HepG2 (cell line): ENCODE results near the gene VCAM1. TPM values are rescaled to one million over a fixed set of nuclear protein-coding genes. Genes with fewer than 3 reads are reported as not detected.
A peak's percentile ranks its signal among the peaks of the same experiment; 100 is the strongest.

Source experiments
- ATAC-seq: fragments of 200-7000 bp; cut with Tn5 transposase; 3 replicates; pipeline ENCODE4 v1.9.1; 2020; ENCODE audit warnings: mild to moderate bottlenecking, moderate library complexity
- Bru-seq: library from RNA; stranded (reverse); fragments of 400-500 nt; gene quantifications from one replicate; lab custom pipeline; 2021; lab: Mats Ljungman, UMichigan
- BruChase-seq, 2 experiments: library from RNA; stranded (reverse); fragments of 400-500 nt; gene quantifications; one replicate each; lab custom pipeline; 2021; lab: Mats Ljungman, UMichigan
- BruUV-seq: library from RNA; stranded (reverse); fragments of 400-500 nt; replicated peaks from 2 replicates; lab custom pipeline; 2021; lab: Mats Ljungman, UMichigan
- CTCF ChIA-PET: fragments of 300-600 bp; formaldehyde crosslinking; extraction: SDS; loops from one replicate; lab custom pipeline; 2021; ENCODE audit warnings: low total read pairs, inconsistent platforms, low intra/inter-chr PET ratio; lab: Yijun Ruan, JAX
- POLR2A ChIA-PET: fragments of 350-600 bp; sonication (Branson Sonifier 250); formaldehyde crosslinking; loops from one replicate; lab custom pipeline; 2020; ENCODE audit warnings: antibody characterized with exemption, inconsistent platforms; lab: Yijun Ruan, JAX
- DNase-seq: peaks from one replicate; pipeline ENCODE4 v3.0.0-alpha.2; 2015; ENCODE audit warnings: low spot score
- FAIRE-seq: peaks from 3 replicates; lab custom pipeline; 2011; peaks lifted over from hg19 to GRCh38; lab: Jason Lieb, UNC
- H2AFZ ChIP-seq: one replicate; pipeline ENCODE4 v1.6.1; 2011; ENCODE audit warnings: low read length, inconsistent platforms
- H3K27ac ChIP-seq: fragments of 300-600 bp; 3 replicates; pipeline ENCODE4 v1.8.0; 2011; ENCODE audit warnings: mixed run types, mild to moderate bottlenecking, mixed read lengths, low read length, inconsistent platforms; ENCODE audit not compliant: insufficient read depth; ENCODE audit errors: extremely low read length
- H3K27me3 ChIP-seq, 2 experiments: fragments of 200-600 bp in 1 of 2; 2 replicates in 1 of 2; 3 replicates in 1 of 2; pipeline versions ENCODE4 v1.6.0 to v1.8.0; 2011; ENCODE audit warnings: low read length in 2 of 2, mild to moderate bottlenecking in 2 of 2, moderate library complexity in 2 of 2, inconsistent platforms in 1 of 2; ENCODE audit not compliant: insufficient read depth in 2 of 2, control insufficient read depth in 1 of 2
- H3K36me3 ChIP-seq, 2 experiments: fragments of 200-600 bp in 1 of 2; replicated peaks in 1 of 2; 2 replicates in 1 of 2; 3 replicates in 1 of 2; pipeline versions ENCODE4 v1.5.1 to v1.8.0; 2011; ENCODE audit warnings: low read length in 2 of 2, inconsistent platforms in 1 of 2; ENCODE audit not compliant: insufficient read depth in 2 of 2, control insufficient read depth in 1 of 2
- H3K4me1 ChIP-seq: 2 replicates; pipeline ENCODE4 v1.5.1; 2012; ENCODE audit warnings: low read length, inconsistent platforms; ENCODE audit not compliant: insufficient read depth
- H3K4me2 ChIP-seq: 2 replicates; pipeline ENCODE4 v1.6.0; 2011; ENCODE audit warnings: low read depth, low read length, inconsistent platforms
- H3K4me3 ChIP-seq, 3 experiments: fragments of 200-600 bp in 1 of 3; sonication (generic), shearing (Covaris generic) in 1 of 3; replicated peaks in 1 of 3; 2 replicates each; pipeline ENCODE4 v1.5.1; 2011 to 2016; ENCODE audit warnings: low read length in 3 of 3, inconsistent platforms in 2 of 3, low read depth in 2 of 3, mild to moderate bottlenecking in 2 of 3, control low read depth in 1 of 3, mixed read lengths in 1 of 3; ENCODE audit not compliant: insufficient read depth in 1 of 3
- H3K79me2 ChIP-seq: one replicate; pipeline ENCODE4 v1.6.1; 2011; ENCODE audit warnings: low read length, inconsistent platforms; ENCODE audit not compliant: insufficient read depth
- H3K9ac ChIP-seq: 2 replicates; pipeline ENCODE4 v1.6.0; 2011; ENCODE audit warnings: mild to moderate bottlenecking, low read depth, low read length, inconsistent platforms; ENCODE audit not compliant: insufficient read depth
- H3K9me3 ChIP-seq: 2 replicates; pipeline ENCODE4 v1.5.1; 2012; ENCODE audit warnings: mild to moderate bottlenecking, low read length
- H4K20me1 ChIP-seq: 2 replicates; pipeline ENCODE4 v1.6.0; 2011; ENCODE audit warnings: inconsistent platforms, mild to moderate bottlenecking, low read length, moderate library complexity; ENCODE audit not compliant: insufficient read depth
- ZNF652 ChIP-seq: IDR thresholded peaks from 2 replicates; pipeline ENCODE4 v1.6.1; 2016; ENCODE audit warnings: low read depth, borderline replicate concordance
- ZSCAN21 ChIP-seq: sonication (generic); formaldehyde crosslinking; IDR thresholded peaks from 2 replicates; pipeline ENCODE4 v1.8.0; 2022; ENCODE audit warnings: mild to moderate bottlenecking, missing genetic modification reagents, moderate library complexity, borderline replicate concordance
- WGBS: methylation state at CpG from one replicate; pipeline ENCODE4 v1.1.6; 2017; ENCODE audit warnings: low lambda C conversion rate; 5-methylcytosine and 5-hydroxymethylcytosine counted together
- in situ Hi-C: cut with HindIII; loops from 2 replicates; pipeline ENCODE4 v1.10.0; 2017; ENCODE audit warnings: low pct_unique_long_range_greater_than_20kb; ENCODE audit not compliant: extremely low pct_ligation_motif_present
- intact Hi-C: fragments of 100-400 bp; cut with micrococcal nuclease; formaldehyde crosslinking; loops from one replicate; pipeline ENCODE4 v1.10.0; 2022; ENCODE audit not compliant: unreplicated experiment
- long read RNA-seq, 2 experiments: library from RNA in 1 of 2; library from polyadenylated mRNA in 1 of 2; stranded (forward) in 1 of 2; unstranded in 1 of 2; transcript quantifications; one replicate each; pipeline ENCODE4 v2.0.0, GENCODE V29; 2019 to 2022
- polyA minus RNA-seq, 3 experiments: library from RNA; depleted of rRNA, polyadenylated mRNA; stranded (reverse); fragments of >200 nt; gene quantifications; 2 replicates each; pipeline ENCODE4 v1.2.3, GENCODE V29; 2011; ENCODE audit warnings: low replicate concordance in 1 of 3
- polyA plus RNA-seq, 8 experiments: library from polyadenylated mRNA; depleted of rRNA in 3 of 8; stranded (reverse) in 7 of 8; unstranded in 1 of 8; fragments of >200 nt; fragmentation: Illumina TruSeq in 4 of 8; extraction: Trizol in 4 of 8; gene quantifications; 2 replicates each; pipeline versions ENCODE4 v1.2.1 to v1.2.3, GENCODE V29; 2011 to 2016; ENCODE audit warnings: low read depth in 4 of 8, missing spikeins in 1 of 8, mixed read lengths in 1 of 8; ENCODE audit not compliant: insufficient read depth in 1 of 8
- total RNA-seq, 5 experiments: library from RNA; depleted of rRNA; stranded (reverse); fragments of >200 nt; fragmentation: Illumina TruSeq; extraction: Trizol; gene quantifications; 2 replicates each; pipeline ENCODE4 v1.2.3, GENCODE V29; 2016; ENCODE audit warnings: low read depth in 1 of 5

VCAM1 gene, protein sequence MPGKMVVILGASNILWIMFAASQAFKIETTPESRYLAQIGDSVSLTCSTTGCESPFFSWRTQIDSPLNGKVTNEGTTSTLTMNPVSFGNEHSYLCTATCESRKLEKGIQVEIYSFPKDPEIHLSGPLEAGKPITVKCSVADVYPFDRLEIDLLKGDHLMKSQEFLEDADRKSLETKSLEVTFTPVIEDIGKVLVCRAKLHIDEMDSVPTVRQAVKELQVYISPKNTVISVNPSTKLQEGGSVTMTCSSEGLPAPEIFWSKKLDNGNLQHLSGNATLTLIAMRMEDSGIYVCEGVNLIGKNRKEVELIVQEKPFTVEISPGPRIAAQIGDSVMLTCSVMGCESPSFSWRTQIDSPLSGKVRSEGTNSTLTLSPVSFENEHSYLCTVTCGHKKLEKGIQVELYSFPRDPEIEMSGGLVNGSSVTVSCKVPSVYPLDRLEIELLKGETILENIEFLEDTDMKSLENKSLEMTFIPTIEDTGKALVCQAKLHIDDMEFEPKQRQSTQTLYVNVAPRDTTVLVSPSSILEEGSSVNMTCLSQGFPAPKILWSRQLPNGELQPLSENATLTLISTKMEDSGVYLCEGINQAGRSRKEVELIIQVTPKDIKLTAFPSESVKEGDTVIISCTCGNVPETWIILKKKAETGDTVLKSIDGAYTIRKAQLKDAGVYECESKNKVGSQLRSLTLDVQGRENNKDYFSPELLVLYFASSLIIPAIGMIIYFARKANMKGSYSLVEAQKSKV
- not detected in 2 replicates for total RNA-seq (2016; rRNA removed; fragmentation: Illumina TruSeq; extraction: Trizol)
- not detected in 2 replicates for total RNA-seq (2016; cell fraction: cytosol; rRNA removed; fragmentation: Illumina TruSeq; extraction: Trizol; ENCODE audit: low read depth)
- total RNA-seq (2016; cell fraction: insoluble cytoplasmic fraction; rRNA removed; fragmentation: Illumina TruSeq; extraction: Trizol), result not detected in 2 replicates
- not detected in 2 replicates for total RNA-seq (2016; cell fraction: membrane; rRNA removed; fragmentation: Illumina TruSeq; extraction: Trizol)
- not detected in 2 replicates for total RNA-seq (2016; cell fraction: nucleus; rRNA removed; fragmentation: Illumina TruSeq; extraction: Trizol)
- not detected in 2 replicates for polyA plus RNA-seq (2011; rRNA removed)
- polyA plus RNA-seq (2011; cell fraction: cytosol; rRNA removed), result not detected in 2 replicates
- not detected in 2 replicates for polyA plus RNA-seq (2011; cell fraction: nucleus; rRNA removed)
- polyA plus RNA-seq (2012), result 0.05 TPM in 1 of 2 replicates, not detected in the other
- not detected in 2 replicates for polyA plus RNA-seq (2016; cell fraction: cytosol; fragmentation: Illumina TruSeq; extraction: Trizol; ENCODE audit: low read depth)
- polyA plus RNA-seq (2016; cell fraction: insoluble cytoplasmic fraction; fragmentation: Illumina TruSeq; extraction: Trizol; ENCODE audit: low read depth), result not detected in 2 replicates
- polyA plus RNA-seq (2016; cell fraction: membrane; fragmentation: Illumina TruSeq; extraction: Trizol; ENCODE audit: low read depth), result not detected in 2 replicates
- polyA plus RNA-seq (2016; cell fraction: nucleus; fragmentation: Illumina TruSeq; extraction: Trizol; ENCODE audit: insufficient read depth, low read depth), result not detected in 2 replicates
- not detected in 2 replicates for polyA minus RNA-seq (2011; rRNA and poly(A)+ RNA removed; ENCODE audit: low replicate concordance)
- not detected in 2 replicates for polyA minus RNA-seq (2011; cell fraction: cytosol; rRNA and poly(A)+ RNA removed)
- polyA minus RNA-seq (2011; cell fraction: nucleus; rRNA and poly(A)+ RNA removed), result not detected in 2 replicates
- Bru-seq, nascent RNA, result percentile 10 among the genes with signal in this experiment
- BruChase-seq, experiment 1, labeled RNA remaining after a 6-hour chase, result percentile 6 among the genes with signal in this experiment
- not detected for BruChase-seq, experiment 2, labeled RNA remaining after a 2-hour chase
- long read RNA-seq, experiment 1, result 0 reads
- long read RNA-seq, experiment 2, result 0 reads

DNA sequence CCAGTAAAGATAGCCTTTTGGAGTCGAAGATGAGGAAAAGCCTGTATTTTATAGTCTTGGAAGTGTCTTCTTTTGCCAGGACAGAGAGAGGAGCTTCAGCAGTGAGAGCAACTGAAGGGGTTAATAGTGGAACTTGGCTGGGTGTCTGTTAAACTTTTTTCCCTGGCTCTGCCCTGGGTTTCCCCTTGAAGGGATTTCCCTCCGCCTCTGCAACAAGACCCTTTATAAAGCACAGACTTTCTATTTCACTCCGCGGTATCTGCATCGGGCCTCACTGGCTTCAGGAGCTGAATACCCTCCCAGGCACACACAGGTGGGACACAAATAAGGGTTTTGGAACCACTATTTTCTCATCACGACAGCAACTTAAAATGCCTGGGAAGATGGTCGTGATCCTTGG lies at the start of gene VCAM1:
TSS of gene VCAM1 (plus strand) at position 253 of the 400 bp plus-strand sequence. CDS start at position 372, 119 bp downstream.
- POLR2A ChIA-PET, result no interaction called here
- CTCF ChIA-PET, result no interaction called here

More for the DNA sequence above, at the start of gene VCAM1:
- in situ Hi-C loops, result no loop called here
- H3K79me2 ChIP-seq, result no peaks in the 10 kb centered on the region
- DNase-seq, result no peak
- H2AFZ ChIP-seq, result no peak within 1 kb of the TSS
- 0% methylated on average over 3 of the region's 7 CpGs for whole genome bisulfite sequencing
- H3K27me3 ChIP-seq, result no peaks in the 10 kb centered on the region
- BruUV-seq, result no TSS peak
- no peak within 1 kb of the TSS for H3K9ac ChIP-seq
- no peaks in the 10 kb centered on the region for H4K20me1 ChIP-seq
- TF ChIP-seq ZNF652, result peak; percentile 63
- TF ChIP-seq ZSCAN21, result no peak
- TF ChIP-seq, all 625 proteins: peak for 1
- intact Hi-C loops, result no loop called here
- H3K4me1 ChIP-seq, result peaks cover 18% of the 10 kb centered on the region
- H3K4me2 ChIP-seq, result no peak within 1 kb of the TSS; the same call in 1 of the 2 replicates
- H3K36me3 ChIP-seq, result no peaks in the 10 kb centered on the region
- H3K9me3 ChIP-seq, result peaks cover 7% of the 10 kb centered on the region; the same call in 1 of the 2 replicates
- FAIRE-seq (no peak), ATAC-seq (no peak)
- H3K27ac ChIP-seq, result no peak within 1 kb of the TSS
- H3K4me3 ChIP-seq, result no peak within 1 kb of the TSS
